Measurements from ENCODE around the gene LPGAT1.

The LPGAT1 gene

DNA sequence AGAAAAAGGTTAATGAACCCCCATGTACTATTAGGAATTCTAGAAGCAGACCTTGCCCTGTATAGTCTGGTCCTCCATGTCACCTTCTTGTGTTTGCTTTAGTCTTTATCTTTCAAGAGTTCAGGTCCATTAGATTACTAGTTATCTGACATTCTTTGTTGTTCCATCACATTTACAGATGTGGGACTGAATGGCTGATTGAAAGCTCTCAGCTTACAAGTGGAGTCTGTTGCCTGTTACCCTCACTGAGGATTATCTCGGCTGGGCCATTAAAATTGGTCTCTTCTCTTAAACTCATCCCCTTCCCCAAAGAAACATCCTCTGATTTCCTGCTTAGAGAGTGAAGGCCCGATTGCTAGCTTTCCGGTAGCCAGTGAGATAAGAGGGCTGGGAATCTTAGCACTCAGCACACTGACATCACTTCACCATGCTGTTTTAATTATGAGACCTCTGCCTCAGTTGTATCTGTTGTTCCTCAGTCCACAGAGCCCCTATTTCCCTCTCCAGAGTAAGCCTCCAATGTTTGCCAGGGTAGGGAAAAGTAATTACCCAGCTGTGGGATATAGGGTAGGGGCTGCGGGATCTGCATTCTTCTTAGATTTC lies 76.8 kb downstream of the LPGAT1 start:
- Histone ChIP-seq H3K4me3 (ENCODE audit: low read length) (no peak overlapping the region), H3K27ac (ENCODE audit: low read length) (no peak overlapping the region), H3K4me2 (ENCODE audit: low read depth, low read length) (no peak overlapping the region), H3F3A (ENCODE audit: insufficient read depth, low read length) (no peaks in the 10 kb centered on the region), H3K27me3 (replicated peaks; ENCODE audit: insufficient read depth, low read length) (no peaks in the 10 kb centered on the region), H3K9me3 (replicated peaks; ENCODE audit: insufficient read depth, low read length) (no peaks in the 10 kb centered on the region), H2AFZ (ENCODE audit: low read length) (no peak overlapping the region), H3K4me1 (ENCODE audit: low read length) (no peaks in the 10 kb centered on the region), H3K9ac (ENCODE audit: low read length) (no peak overlapping the region), H3K36me3 (replicated peaks; ENCODE audit: insufficient read depth, low read length) (no peaks in the 10 kb centered on the region), H4K20me1 (ENCODE audit: insufficient read depth, low read length) (no peaks in the 10 kb centered on the region), H3K9me2 (replicated peaks; ENCODE audit: insufficient read depth, low read length) (no peaks in the 10 kb centered on the region), H3K79me2 (ENCODE audit: low read length) (no peaks in the 10 kb centered on the region)
- DNase-seq: no peak
- TF ChIP-seq CTCF (IDR thresholded peaks at IDR 0.05; ENCODE audit: low read length): no peak
- no peak for TF ChIP-seq EZH2 (optimal IDR thresholded peaks at IDR 0.05; ENCODE audit: low read depth, low read length)
- no peak for TF ChIP-seq EZH2phosphoT487 (IDR thresholded peaks at IDR 0.05; ENCODE audit: low read length)

DNA sequence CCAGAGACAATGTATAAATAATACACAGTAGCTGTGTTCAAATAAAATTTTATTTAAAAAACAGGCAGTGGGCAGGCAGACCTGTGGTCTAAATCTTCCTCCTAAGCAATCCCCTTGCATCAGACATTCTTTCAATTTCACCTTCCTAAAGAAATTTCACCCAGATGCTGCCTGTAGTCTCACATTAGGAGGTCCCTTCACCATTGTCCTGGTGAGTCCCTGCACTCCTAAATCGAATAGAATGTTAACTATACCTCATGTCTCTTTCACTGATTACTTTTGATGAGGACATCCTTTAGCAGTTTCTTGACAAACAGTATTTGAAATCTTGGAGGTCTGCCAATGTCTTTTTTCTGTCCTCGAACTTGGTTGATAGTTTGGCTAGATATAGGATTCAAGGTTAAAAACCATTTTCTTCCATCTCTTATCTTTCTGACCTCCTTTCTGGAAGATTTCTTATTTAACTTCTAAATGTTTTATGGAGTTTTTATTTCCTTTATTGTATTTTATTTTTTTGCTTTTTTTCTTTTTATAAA lies 77.5 kb downstream of the LPGAT1 start:
- Histone ChIP-seq H2AFZ (ENCODE audit: low read length) (no peak overlapping the region), H3K9me2 (replicated peaks; ENCODE audit: insufficient read depth, low read length) (no peaks in the 10 kb centered on the region), H3K9ac (ENCODE audit: low read length) (no peak overlapping the region), H3K27ac (ENCODE audit: low read length) (no peak overlapping the region), H3K36me3 (replicated peaks; ENCODE audit: insufficient read depth, low read length) (no peaks in the 10 kb centered on the region), H3K79me2 (ENCODE audit: low read length) (no peaks in the 10 kb centered on the region), H3F3A (ENCODE audit: insufficient read depth, low read length) (no peaks in the 10 kb centered on the region), H3K27me3 (replicated peaks; ENCODE audit: insufficient read depth, low read length) (no peaks in the 10 kb centered on the region), H3K4me2 (ENCODE audit: low read depth, low read length) (no peak overlapping the region), H3K9me3 (replicated peaks; ENCODE audit: insufficient read depth, low read length) (no peaks in the 10 kb centered on the region), H3K4me1 (ENCODE audit: low read length) (no peaks in the 10 kb centered on the region), H4K20me1 (ENCODE audit: insufficient read depth, low read length) (no peaks in the 10 kb centered on the region), H3K4me3 (ENCODE audit: low read length) (no peak overlapping the region)
- TF ChIP-seq EZH2 (optimal IDR thresholded peaks at IDR 0.05; ENCODE audit: low read depth, low read length) (no peak), CTCF (IDR thresholded peaks at IDR 0.05; ENCODE audit: low read length) (no peak), EZH2phosphoT487 (IDR thresholded peaks at IDR 0.05; ENCODE audit: low read length) (no peak)
- no peak for DNase-seq

DNA sequence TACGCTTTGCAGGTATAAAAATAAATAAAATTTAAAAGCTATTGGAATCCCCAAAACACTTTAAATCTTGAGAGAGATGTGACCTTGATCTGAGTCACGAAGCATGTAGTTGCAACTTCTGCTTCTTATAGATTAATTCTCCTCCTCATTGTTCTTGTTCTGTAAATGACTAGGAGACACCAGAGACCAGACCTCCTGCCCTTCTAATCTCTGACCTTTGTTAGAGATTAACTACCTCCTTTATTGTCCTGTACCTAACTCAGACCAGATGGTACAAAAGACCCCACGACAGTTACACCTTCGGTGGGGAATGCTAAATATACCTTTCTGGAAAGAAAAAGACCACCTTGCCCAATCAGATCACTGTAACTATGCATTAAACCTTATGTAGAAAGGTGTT lies 78.2 kb downstream of the LPGAT1 start:
- no peaks in the 10 kb centered on the region for H3F3A ChIP-seq (ENCODE audit: insufficient read depth, low read length)
- no peaks in the 10 kb centered on the region for H3K36me3 ChIP-seq (replicated peaks; ENCODE audit: insufficient read depth, low read length)
- H3K9ac ChIP-seq (ENCODE audit: low read length): no peak overlapping the region
- H3K4me2 ChIP-seq (ENCODE audit: low read depth, low read length): no peak overlapping the region
- no peaks in the 10 kb centered on the region for H3K27me3 ChIP-seq (replicated peaks; ENCODE audit: insufficient read depth, low read length)
- no peak overlapping the region for H3K27ac ChIP-seq (ENCODE audit: low read length)
- H3K79me2 ChIP-seq (ENCODE audit: low read length): no peaks in the 10 kb centered on the region
- H3K4me3 ChIP-seq (ENCODE audit: low read length): no peak overlapping the region
- no peaks in the 10 kb centered on the region for H3K9me3 ChIP-seq (replicated peaks; ENCODE audit: insufficient read depth, low read length)
- no peak for TF ChIP-seq EZH2 (optimal IDR thresholded peaks at IDR 0.05; ENCODE audit: low read depth, low read length)
- no peak for TF ChIP-seq CTCF (IDR thresholded peaks at IDR 0.05; ENCODE audit: low read length)
- no peak for TF ChIP-seq EZH2phosphoT487 (IDR thresholded peaks at IDR 0.05; ENCODE audit: low read length)
- no peaks in the 10 kb centered on the region for H3K4me1 ChIP-seq (ENCODE audit: low read length)
- DNase-seq: no peak
- no peaks in the 10 kb centered on the region for H4K20me1 ChIP-seq (ENCODE audit: insufficient read depth, low read length)
- no peak overlapping the region for H2AFZ ChIP-seq (ENCODE audit: low read length)
- no peaks in the 10 kb centered on the region for H3K9me2 ChIP-seq (replicated peaks; ENCODE audit: insufficient read depth, low read length)
